Astrocyte of the cerebellum (primary cell): ENCODE results near the gene AIFM2.

Experiments used
- DNase-seq: peaks from one replicate; pipeline ENCODE4 v3.0.0-alpha.2; 2011; ENCODE audit warnings: low read depth
- H3K4me3 ChIP-seq: 2 replicates; pipeline ENCODE4 v1.5.1; 2011; ENCODE audit warnings: mild to moderate bottlenecking, low read depth, low read length, moderate library complexity
- in situ Hi-C: cut with HindIII; loops from 2 replicates; pipeline ENCODE4 v1.10.0; 2017; ENCODE audit warnings: low sequenced_read_pairs
- TF ChIP-seq, protein P1 (sequence below): IDR thresholded peaks from 2 replicates; pipeline ENCODE4 v1.5.1; 2012; ENCODE audit warnings: low read length, low read depth, moderate library complexity, mild to moderate bottlenecking; ENCODE audit errors: missing control alignments

AIFM2 gene

DNA sequence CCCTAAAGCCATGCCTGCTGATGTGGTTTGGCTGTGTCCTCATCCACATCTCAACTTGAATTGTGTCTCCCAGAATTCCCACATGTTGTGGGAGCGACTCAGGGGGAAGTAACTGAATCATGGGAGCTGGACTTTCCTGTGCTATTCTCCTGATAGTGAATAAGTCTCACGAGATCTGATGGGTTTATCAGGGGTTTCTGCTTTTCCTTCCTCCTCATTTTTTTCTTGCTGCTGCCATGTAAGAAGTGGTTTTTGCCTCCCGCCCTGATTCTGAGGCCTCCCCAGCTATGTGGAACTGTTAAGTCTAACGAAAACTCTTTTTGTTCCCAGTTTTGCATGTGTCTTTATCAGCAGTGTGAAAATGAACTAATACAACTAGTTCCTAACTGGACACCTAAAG, 68.1 kb downstream of the AIFM2 start:
- no peak for DNase-seq
- H3K4me3 ChIP-seq: no peak overlapping the region
- in situ Hi-C loops: no loop called here
- TF ChIP-seq, protein P1, sequence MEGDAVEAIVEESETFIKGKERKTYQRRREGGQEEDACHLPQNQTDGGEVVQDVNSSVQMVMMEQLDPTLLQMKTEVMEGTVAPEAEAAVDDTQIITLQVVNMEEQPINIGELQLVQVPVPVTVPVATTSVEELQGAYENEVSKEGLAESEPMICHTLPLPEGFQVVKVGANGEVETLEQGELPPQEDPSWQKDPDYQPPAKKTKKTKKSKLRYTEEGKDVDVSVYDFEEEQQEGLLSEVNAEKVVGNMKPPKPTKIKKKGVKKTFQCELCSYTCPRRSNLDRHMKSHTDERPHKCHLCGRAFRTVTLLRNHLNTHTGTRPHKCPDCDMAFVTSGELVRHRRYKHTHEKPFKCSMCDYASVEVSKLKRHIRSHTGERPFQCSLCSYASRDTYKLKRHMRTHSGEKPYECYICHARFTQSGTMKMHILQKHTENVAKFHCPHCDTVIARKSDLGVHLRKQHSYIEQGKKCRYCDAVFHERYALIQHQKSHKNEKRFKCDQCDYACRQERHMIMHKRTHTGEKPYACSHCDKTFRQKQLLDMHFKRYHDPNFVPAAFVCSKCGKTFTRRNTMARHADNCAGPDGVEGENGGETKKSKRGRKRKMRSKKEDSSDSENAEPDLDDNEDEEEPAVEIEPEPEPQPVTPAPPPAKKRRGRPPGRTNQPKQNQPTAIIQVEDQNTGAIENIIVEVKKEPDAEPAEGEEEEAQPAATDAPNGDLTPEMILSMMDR: no peak

DNA sequence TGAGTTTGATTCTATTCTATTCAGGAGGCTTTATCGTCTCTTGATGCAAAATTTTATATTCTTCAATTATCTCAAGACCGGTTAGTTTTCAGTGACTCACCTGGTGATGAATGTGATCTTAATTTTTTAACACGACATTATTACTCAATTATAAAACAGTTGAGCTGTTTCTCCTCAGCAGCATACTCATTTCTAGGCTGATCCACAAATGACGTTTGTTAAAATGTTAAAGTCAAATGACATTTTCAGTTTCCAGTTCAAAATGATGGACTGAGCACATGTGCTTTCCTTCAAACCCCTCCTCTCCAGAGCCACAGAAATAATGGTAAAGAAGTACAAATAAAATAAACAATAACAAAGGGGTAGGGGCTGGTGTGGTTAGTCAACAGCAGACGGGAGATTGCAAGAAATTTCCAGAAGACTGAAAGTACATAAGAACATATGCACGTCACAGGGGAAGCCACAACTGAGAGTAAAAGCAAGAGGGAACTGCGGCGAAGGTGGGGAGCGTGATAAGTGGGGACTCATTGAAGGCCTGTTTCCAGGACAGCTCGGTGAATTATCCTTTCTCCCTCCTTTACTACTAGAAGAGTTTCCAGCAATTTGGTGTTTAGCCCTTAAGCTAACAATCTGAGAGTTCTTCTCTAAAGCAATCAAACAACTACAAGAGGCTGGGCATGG, 69.1 kb downstream of the AIFM2 start:
- TF ChIP-seq, protein P1: no peak
- DNase-seq: no peak
- in situ Hi-C loops: no loop called here
- no peak overlapping the region for H3K4me3 ChIP-seq
